ENCODE measurements around the gene TUT4.

DNA sequence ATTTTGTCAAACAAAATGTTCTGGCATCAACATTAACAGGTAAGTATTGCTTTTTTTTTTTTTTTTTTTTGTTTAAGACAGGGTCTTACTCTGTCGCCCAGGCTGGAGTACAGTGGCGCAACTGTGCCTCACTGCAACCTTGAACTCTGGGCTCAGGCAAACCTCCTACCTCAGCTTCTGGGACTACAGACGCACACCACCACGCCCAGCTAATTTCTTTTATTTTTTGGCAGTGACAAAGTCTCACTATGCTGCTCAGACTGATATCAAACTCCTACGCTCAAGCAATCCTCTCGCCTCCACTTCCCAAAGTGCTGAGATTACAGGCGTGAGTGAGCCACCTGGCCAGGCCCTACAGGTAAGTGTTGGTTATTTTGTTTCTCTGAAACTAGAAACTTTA, 2.4 kb downstream of the TUT4 start:
- no peak for TF ChIP-seq EZH2phosphoT487 (IDR thresholded peaks at IDR 0.05; ENCODE audit: unreplicated experiment)
- TF ChIP-seq, protein P1, sequence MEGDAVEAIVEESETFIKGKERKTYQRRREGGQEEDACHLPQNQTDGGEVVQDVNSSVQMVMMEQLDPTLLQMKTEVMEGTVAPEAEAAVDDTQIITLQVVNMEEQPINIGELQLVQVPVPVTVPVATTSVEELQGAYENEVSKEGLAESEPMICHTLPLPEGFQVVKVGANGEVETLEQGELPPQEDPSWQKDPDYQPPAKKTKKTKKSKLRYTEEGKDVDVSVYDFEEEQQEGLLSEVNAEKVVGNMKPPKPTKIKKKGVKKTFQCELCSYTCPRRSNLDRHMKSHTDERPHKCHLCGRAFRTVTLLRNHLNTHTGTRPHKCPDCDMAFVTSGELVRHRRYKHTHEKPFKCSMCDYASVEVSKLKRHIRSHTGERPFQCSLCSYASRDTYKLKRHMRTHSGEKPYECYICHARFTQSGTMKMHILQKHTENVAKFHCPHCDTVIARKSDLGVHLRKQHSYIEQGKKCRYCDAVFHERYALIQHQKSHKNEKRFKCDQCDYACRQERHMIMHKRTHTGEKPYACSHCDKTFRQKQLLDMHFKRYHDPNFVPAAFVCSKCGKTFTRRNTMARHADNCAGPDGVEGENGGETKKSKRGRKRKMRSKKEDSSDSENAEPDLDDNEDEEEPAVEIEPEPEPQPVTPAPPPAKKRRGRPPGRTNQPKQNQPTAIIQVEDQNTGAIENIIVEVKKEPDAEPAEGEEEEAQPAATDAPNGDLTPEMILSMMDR (conservative IDR thresholded peaks at IDR 0.05; ENCODE audit: low read depth in 2 of 2) = no peak

Measured in GM23338 (cell line).